Panc1 (cell line): ENCODE data around the gene NTM. TPM values are rescaled to one million over a fixed set of nuclear protein-coding genes. Genes with fewer than 3 reads are reported as not detected.

Experiments used
- ATAC-seq: fragments of 200-7000 bp; cut with Tn5 transposase; 2 replicates; pipeline ENCODE4 v1.9.1; 2020; ENCODE audit warnings: mild to moderate bottlenecking, moderate library complexity
- BruUV-seq: library from RNA; stranded (reverse); fragments of 400-500 nt; replicated peaks from 2 replicates; lab custom pipeline; 2021; lab: Mats Ljungman, UMichigan
- CTCF ChIA-PET: fragments of 300-600 bp; sonication (Branson Sonifier 250); formaldehyde crosslinking; loops from one replicate; lab custom pipeline; 2022; ENCODE audit warnings: antibody characterized with exemption; lab: Charles Lee
- POLR2A ChIA-PET: fragments of 300-600 bp; sonication (Branson Sonifier 250); formaldehyde crosslinking; loops from one replicate; lab custom pipeline; 2022; ENCODE audit warnings: antibody characterized with exemption; lab: Charles Lee
- DNase-seq: peaks from one replicate; pipeline ENCODE4 v3.0.0-alpha.2; 2010; ENCODE audit warnings: low read depth, low spot score
- H3K27ac ChIP-seq: 2 replicates; pipeline ENCODE4 v1.5.1; 2011; ENCODE audit warnings: mild to moderate bottlenecking, low read length, inconsistent platforms
- H3K27me3 ChIP-seq: fragments of 200-500 bp; sonication (Bioruptor generic); 2 replicates; pipeline ENCODE4 v1.6.0; 2014; ENCODE audit warnings: low read length, inconsistent platforms; ENCODE audit not compliant: control insufficient read depth, insufficient read depth
- H3K36me3 ChIP-seq: fragments of 200-500 bp; sonication (Bioruptor generic); 2 replicates; pipeline ENCODE4 v1.5.1; 2014; ENCODE audit warnings: inconsistent platforms, mild to moderate bottlenecking, low read length, moderate library complexity; ENCODE audit not compliant: control insufficient read depth, insufficient read depth
- H3K4me1 ChIP-seq: 2 replicates; pipeline ENCODE4 v1.5.1; 2011; ENCODE audit warnings: inconsistent platforms, mild to moderate bottlenecking, low read length, moderate library complexity; ENCODE audit not compliant: control insufficient read depth, insufficient read depth
- H3K4me3 ChIP-seq, 2 experiments: 2 replicates each; pipeline ENCODE4 v1.5.1; 2011 to 2012; ENCODE audit warnings: low read depth in 2 of 2, low read length in 2 of 2, mild to moderate bottlenecking in 2 of 2, inconsistent platforms in 1 of 2, moderate library complexity in 1 of 2
- H3K9me3 ChIP-seq: fragments of 200-500 bp; sonication (Bioruptor generic); 2 replicates; pipeline ENCODE4 v1.5.1; 2014; ENCODE audit warnings: low read depth, mild to moderate bottlenecking, inconsistent platforms, low read length, moderate library complexity; ENCODE audit not compliant: control insufficient read depth, insufficient read depth
- CTCF ChIP-seq: fragments of 450-650 bp; IDR thresholded peaks from 2 replicates; pipeline ENCODE4 v1.5.1; 2017; ENCODE audit warnings: mild to moderate bottlenecking
- POLR2AphosphoS5 ChIP-seq: IDR thresholded peaks from 2 replicates; pipeline ENCODE4 v1.6.1; 2012; ENCODE audit warnings: mild to moderate bottlenecking, low read depth, low read length, moderate library complexity
- REST ChIP-seq, 2 experiments: IDR thresholded peaks; 2 replicates each; pipeline ENCODE4 v1.6.1; 2011 to 2012; ENCODE audit warnings: low read depth in 2 of 2, control low read depth in 1 of 2, low read length in 1 of 2, mild to moderate bottlenecking in 1 of 2, moderate library complexity in 1 of 2; ENCODE audit not compliant: insufficient read depth in 1 of 2
- SIN3A ChIP-seq: IDR thresholded peaks from 2 replicates; pipeline ENCODE4 v1.6.1; 2012; ENCODE audit warnings: low read depth, mild to moderate bottlenecking, low read length, moderate library complexity, borderline replicate concordance; ENCODE audit not compliant: insufficient read depth
- TCF7L2 ChIP-seq: IDR thresholded peaks from 2 replicates; pipeline ENCODE4 v1.6.1; 2011; ENCODE audit warnings: mild to moderate bottlenecking, low read depth, low read length, inconsistent platforms
- in situ Hi-C: cut with HindIII; loops from 2 replicates; pipeline ENCODE4 v1.10.0; 2016; ENCODE audit warnings: low sequenced_read_pairs, low pct_unique_long_range_greater_than_20kb
- intact Hi-C: fragments of 100-400 bp; cut with micrococcal nuclease; formaldehyde crosslinking; loops from one replicate; pipeline ENCODE4 v1.10.0; 2022; ENCODE audit not compliant: unreplicated experiment
- total RNA-seq: library from RNA; stranded (reverse); gene quantifications from one replicate; pipeline ENCODE4 v1.2.1, GENCODE V29; 2021; ENCODE audit not compliant: unreplicated experiment

NTM gene
- total RNA-seq, 1 experiment from 2014 or later, result 0.10 TPM

GRCh38 chr11:131924001-131924400, 553.6 kb downstream of the NTM start:
- BruUV-seq, result no TSS peak
- TF ChIP-seq CTCF (no peak), TCF7L2 (no peak), POLR2AphosphoS5 (no peak), SIN3A (no peak), REST (IDR thresholded peaks at IDR 0.05; ENCODE audit: insufficient read depth in 1 of 2, low read depth in 2 of 2, low read length in 1 of 2) (no peak)
- in situ Hi-C loops (no loop called here), intact Hi-C loops (no loop called here)
- no peak for ATAC-seq
- no peaks in the 10 kb centered on the region for H3K36me3 ChIP-seq
- no peak for DNase-seq
- H3K9me3 ChIP-seq, result no peaks in the 10 kb centered on the region
- ChIA-PET POLR2A (no interaction called here), CTCF (no interaction called here)
- no peak overlapping the region for H3K4me3 ChIP-seq
- no peaks in the 10 kb centered on the region for H3K4me1 ChIP-seq
- H3K27me3 ChIP-seq, result no peaks in the 10 kb centered on the region
- H3K27ac ChIP-seq, result no peak overlapping the region

GRCh38 chr11:131924457-131925201, 554.2 kb downstream of the NTM start:
- no peaks in the 10 kb centered on the region for H3K4me1 ChIP-seq
- H3K27ac ChIP-seq, result no peak overlapping the region
- H3K27me3 ChIP-seq, result no peaks in the 10 kb centered on the region
- CTCF ChIA-PET, result no interaction called here
- DNase-seq (no peak), ATAC-seq (no peak)
- intact Hi-C loops (no loop called here), in situ Hi-C loops (no loop called here)
- BruUV-seq, result no TSS peak
- no peaks in the 10 kb centered on the region for H3K36me3 ChIP-seq
- no peak overlapping the region for H3K4me3 ChIP-seq
- no peaks in the 10 kb centered on the region for H3K9me3 ChIP-seq
- POLR2A ChIA-PET, result no interaction called here
- no peak for TF ChIP-seq REST (IDR thresholded peaks at IDR 0.05; ENCODE audit: insufficient read depth in 1 of 2, low read depth in 2 of 2, low read length in 1 of 2)
